ENCODE data around the gene CACHD1. TPM values are rescaled to one million over a fixed set of nuclear protein-coding genes. Genes with fewer than 3 reads are reported as not detected.
A peak's percentile ranks its signal among the peaks of the same experiment; 100 is the strongest.

CACHD1 gene
- polyA plus RNA-seq, result not detected

DNA sequence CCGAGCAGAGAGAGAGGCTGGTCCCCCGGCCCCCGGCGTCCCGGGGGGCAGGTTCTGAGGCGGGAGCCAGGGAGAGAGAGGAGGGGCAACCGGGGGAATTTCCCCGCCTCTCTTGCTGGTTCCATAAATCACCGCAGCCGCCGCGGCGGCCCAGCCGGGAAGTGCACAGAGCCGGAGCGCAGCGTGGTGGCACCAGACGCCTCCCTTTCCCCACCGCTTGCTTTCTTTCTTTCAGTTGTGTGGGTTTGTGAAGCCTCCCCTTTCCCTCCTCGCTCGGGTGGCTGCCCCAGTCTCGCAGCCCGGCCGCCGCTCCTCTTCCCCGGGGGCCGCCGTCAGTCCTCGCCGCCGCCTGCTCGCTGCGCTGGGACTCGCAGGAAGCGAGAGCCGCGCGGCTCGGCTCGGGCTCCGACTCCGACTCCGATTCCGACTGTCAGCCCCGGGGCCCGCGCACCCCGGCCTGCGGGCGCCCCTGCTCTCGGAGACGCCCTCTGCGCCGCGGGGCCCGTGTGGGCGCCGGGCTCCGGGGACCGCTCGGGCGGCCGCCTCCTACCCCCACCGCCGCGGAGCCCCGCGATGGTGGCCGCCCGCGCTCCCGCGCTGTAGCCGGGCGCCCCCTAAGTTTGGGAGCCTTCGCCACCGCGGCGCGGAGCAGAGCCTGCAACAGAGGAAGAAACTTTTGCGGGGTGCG lies at the start of gene CACHD1:
CACHD1 (plus strand) TSS at position 153 of the 688 bp plus-strand sequence. CDS start 616 bp downstream, outside the sequence.
- peaks cover 0 to 7% (median 0%) of the 10 kb centered on the region in 6 donors for H3K9me3 Mint-ChIP-seq
- peaks cover 11 to 23% of the 10 kb centered on the region in 2 donors for H3K4me1 Mint-ChIP-seq
- DNase-seq, result peak in 1 of 3 donors; percentile 9
- no peaks in the 10 kb centered on the region for H3K36me3 Mint-ChIP-seq
- peak within 1 kb of the TSS; percentile 49 to 73 (median 65) for H3K4me3 Mint-ChIP-seq
- H3K27me3 Mint-ChIP-seq (ENCODE audit: low read depth in 3 of 3), result peaks cover 8 to 28% (median 20%) of the 10 kb centered on the region in 3 donors
- no peak within 1 kb of the TSS for H3K27ac Mint-ChIP-seq

DNA sequence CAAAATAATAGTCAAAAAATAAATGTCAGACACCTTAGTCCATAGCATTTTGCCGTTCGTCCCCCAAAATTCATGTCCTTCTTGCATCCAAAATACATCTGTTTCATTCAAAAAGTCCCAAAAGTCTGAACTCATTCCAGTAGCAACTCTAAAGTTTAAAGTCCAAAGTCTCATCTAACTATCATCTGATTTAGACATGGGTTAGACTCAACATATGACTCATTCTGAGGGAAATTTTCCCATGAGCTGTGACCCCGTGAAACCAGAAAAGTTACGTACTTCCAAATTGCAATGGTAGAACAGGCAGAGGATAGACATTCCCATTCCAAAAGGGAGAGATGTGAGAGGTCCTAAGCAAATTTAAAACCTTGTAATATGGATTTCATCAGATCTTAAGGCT lies 48.6 kb upstream of the CACHD1 start:
- no peak overlapping the region for H3K27ac Mint-ChIP-seq
- DNase-seq, result no peak
- H3K4me1 Mint-ChIP-seq, result no peaks in the 10 kb centered on the region
- H3K36me3 Mint-ChIP-seq, result no peaks in the 10 kb centered on the region
- H3K9me3 Mint-ChIP-seq, result peaks cover 0 to 4% (median 0%) of the 10 kb centered on the region in 6 donors
- H3K4me3 Mint-ChIP-seq, result no peak overlapping the region
- peaks cover 0 to 8% (median 0%) of the 10 kb centered on the region in 3 donors for H3K27me3 Mint-ChIP-seq (ENCODE audit: low read depth in 3 of 3)

DNA sequence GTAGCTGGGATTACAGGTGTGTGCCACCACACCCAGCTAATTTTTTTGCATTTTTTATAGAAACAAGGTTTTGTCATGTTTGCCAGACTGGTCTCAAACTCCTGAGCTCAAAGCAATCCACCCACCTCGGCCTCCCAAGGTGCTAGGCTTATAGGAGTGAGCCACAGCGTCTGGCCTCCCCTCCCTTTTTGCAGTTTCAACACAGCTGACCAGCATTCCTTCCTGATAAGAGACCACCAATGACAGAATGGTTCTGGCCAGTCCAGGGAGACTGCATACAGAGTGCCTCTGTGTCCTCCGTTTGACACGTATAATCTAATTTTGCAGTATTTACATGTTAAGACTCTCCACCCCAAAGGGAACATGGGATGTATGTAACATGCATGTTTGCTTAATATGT lies 46.4 kb upstream of the CACHD1 start:
- no peak for DNase-seq
- no peak overlapping the region for H3K27ac Mint-ChIP-seq
- H3K27me3 Mint-ChIP-seq (ENCODE audit: low read depth in 3 of 3), result peaks cover 0 to 8% (median 0%) of the 10 kb centered on the region in 3 donors
- no peaks in the 10 kb centered on the region for H3K36me3 Mint-ChIP-seq
- H3K4me3 Mint-ChIP-seq, result no peak overlapping the region
- no peaks in the 10 kb centered on the region for H3K4me1 Mint-ChIP-seq
- peaks cover 0 to 4% (median 0%) of the 10 kb centered on the region in 6 donors for H3K9me3 Mint-ChIP-seq

DNA sequence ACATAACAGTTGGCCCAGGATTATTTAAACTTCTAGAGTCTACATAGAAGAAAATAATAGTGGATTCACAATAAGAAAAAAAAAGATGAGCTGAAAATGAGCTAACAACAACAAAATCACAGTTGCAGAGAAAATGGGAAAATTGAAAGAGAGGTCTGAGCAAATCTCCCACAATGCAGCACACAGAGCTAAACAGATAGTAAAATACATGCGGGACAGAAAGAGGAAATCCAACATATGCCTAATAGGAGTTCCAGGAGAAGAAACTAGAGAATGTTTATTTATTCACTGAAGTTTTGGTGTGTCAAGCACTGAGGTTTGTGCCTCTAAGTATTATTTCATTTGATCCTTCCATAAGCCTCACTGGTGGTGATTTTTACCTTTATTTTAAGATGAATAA lies 45.5 kb upstream of the CACHD1 start:
- no peak overlapping the region for H3K27ac Mint-ChIP-seq
- no peak overlapping the region for H3K4me3 Mint-ChIP-seq
- no peaks in the 10 kb centered on the region for H3K4me1 Mint-ChIP-seq
- peaks cover 0 to 4% (median 0%) of the 10 kb centered on the region in 6 donors for H3K9me3 Mint-ChIP-seq
- DNase-seq, result no peak
- H3K27me3 Mint-ChIP-seq (ENCODE audit: low read depth in 3 of 3), result peaks cover 0 to 8% (median 0%) of the 10 kb centered on the region in 3 donors
- H3K36me3 Mint-ChIP-seq, result no peaks in the 10 kb centered on the region

DNA sequence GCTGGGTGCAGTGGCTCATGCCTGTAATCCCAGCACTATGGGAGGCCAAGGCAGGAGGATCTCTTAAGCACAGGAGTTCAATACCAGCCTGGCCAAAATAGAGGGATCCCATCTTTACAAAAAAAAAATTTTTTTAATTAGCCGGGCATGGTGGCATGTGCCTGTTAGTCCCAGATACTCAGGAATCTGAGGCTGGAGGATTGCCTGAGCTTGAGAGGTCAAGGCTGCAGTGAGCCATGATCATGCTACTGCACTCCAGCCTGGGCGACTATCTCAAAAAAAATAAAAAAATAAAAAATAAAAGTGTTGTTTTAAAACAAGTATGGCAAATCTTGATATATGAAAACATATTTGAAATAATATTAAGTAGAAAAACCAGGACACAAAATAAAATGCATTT lies 44.4 kb upstream of the CACHD1 start:
- H3K27me3 Mint-ChIP-seq (ENCODE audit: low read depth in 3 of 3), result peaks cover 0 to 6% (median 0%) of the 10 kb centered on the region in 3 donors
- no peak for DNase-seq
- no peaks in the 10 kb centered on the region for H3K4me1 Mint-ChIP-seq
- H3K27ac Mint-ChIP-seq, result no peak overlapping the region
- H3K9me3 Mint-ChIP-seq, result peaks cover 0 to 4% (median 0%) of the 10 kb centered on the region in 6 donors
- H3K4me3 Mint-ChIP-seq, result no peak overlapping the region
- no peaks in the 10 kb centered on the region for H3K36me3 Mint-ChIP-seq

DNA sequence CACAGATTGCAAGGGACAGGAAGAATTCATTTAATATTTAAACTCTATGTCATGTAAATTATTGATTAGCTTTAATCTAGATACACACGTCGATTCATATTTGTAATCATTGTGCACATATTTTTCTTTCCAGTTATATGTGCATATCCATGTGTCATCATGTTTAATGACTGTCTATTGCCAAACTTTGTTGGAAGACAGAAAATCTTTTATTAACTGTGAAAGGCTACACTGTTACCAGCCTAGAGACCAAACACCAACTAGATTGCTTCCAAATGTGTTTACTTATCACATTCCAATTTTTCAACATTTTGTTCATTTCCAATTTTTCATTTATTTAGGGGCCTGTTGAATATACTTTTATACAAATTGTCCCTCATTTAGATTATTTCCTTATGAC lies 43.2 kb upstream of the CACHD1 start:
- no peaks in the 10 kb centered on the region for H3K36me3 Mint-ChIP-seq
- no peak for DNase-seq
- peaks cover 0 to 4% (median 0%) of the 10 kb centered on the region in 6 donors for H3K9me3 Mint-ChIP-seq
- H3K4me3 Mint-ChIP-seq, result no peak overlapping the region
- peaks cover 0 to 6% (median 0%) of the 10 kb centered on the region in 3 donors for H3K27me3 Mint-ChIP-seq (ENCODE audit: low read depth in 3 of 3)
- no peaks in the 10 kb centered on the region for H3K4me1 Mint-ChIP-seq
- H3K27ac Mint-ChIP-seq, result no peak overlapping the region

DNA sequence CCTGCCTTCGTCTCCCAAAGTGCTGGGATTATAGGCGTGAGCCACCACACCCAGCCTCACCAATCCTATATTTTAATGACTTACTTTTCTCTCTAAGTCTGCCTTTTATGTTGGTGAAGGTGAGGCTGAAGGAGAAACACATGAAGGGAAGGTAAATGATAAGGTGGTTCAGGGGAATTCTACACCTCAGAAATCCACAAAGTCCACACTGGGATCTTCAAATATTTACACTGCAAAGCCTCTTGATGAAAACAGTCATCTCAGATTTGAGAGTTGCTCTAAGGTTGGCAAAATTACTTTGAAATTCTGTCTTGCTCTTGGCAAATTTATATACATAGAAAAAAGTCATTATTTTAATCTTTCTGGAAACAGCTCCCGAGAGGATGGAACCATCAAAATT lies 42.0 kb upstream of the CACHD1 start:
- Mint-ChIP-seq H3K27ac (no peak overlapping the region), H3K4me3 (no peak overlapping the region), H3K36me3 (no peaks in the 10 kb centered on the region), H3K4me1 (no peaks in the 10 kb centered on the region), H3K27me3 (ENCODE audit: low read depth in 3 of 3) (peaks cover 0 to 8% (median 0%) of the 10 kb centered on the region in 3 donors), H3K9me3 (peaks cover 0 to 4% (median 0%) of the 10 kb centered on the region in 6 donors)
- no peak for DNase-seq

DNA sequence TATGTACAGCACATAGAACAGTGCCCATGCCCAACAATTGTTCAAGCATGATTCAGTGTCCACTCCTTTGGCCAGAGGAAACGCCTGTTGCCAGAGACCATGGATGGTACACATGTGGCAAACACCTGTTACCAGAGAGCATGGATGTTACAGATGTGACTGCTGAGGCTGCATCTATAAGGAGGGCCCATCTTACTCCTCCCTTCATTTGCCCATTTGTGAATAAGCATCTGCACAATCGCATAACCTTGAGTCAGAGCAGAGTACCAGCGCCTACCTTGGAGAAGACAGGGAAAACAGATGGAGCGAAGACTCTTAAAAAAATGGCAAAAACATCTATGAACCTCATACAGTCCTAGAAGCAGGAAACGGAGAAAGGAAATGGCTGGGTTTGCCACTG lies 36.6 kb upstream of the CACHD1 start:
- Mint-ChIP-seq H3K4me1 (no peaks in the 10 kb centered on the region), H3K9me3 (no peaks in the 10 kb centered on the region), H3K27me3 (ENCODE audit: low read depth in 3 of 3) (peaks cover 0 to 8% (median 0%) of the 10 kb centered on the region in 3 donors), H3K4me3 (no peak overlapping the region), H3K27ac (no peak overlapping the region), H3K36me3 (no peaks in the 10 kb centered on the region)
- DNase-seq, result no peak

DNA sequence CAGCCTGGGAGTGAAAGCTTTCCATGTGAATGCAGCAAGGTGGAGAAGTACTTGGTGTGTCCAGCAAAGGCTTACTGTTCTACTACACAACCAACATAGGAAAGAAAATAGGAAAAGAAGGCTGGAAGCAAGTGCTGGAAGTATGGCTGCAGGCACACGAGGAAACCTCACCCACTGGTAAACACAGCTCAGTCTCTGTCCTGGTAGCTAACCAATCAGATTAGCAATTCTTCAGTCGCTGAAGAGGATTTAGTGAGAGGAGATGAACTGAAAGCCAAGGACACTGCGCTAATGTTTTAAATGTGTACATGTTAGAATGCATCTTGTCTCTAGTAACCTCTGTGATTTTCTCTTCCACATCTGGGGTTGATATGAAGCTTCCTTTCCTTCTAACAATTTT lies 36.2 kb upstream of the CACHD1 start:
- Mint-ChIP-seq H3K27ac (no peak overlapping the region), H3K36me3 (no peaks in the 10 kb centered on the region), H3K9me3 (no peaks in the 10 kb centered on the region), H3K4me3 (no peak overlapping the region), H3K4me1 (no peaks in the 10 kb centered on the region), H3K27me3 (ENCODE audit: low read depth in 3 of 3) (peaks cover 0 to 8% (median 0%) of the 10 kb centered on the region in 3 donors)
- DNase-seq, result no peak

DNA sequence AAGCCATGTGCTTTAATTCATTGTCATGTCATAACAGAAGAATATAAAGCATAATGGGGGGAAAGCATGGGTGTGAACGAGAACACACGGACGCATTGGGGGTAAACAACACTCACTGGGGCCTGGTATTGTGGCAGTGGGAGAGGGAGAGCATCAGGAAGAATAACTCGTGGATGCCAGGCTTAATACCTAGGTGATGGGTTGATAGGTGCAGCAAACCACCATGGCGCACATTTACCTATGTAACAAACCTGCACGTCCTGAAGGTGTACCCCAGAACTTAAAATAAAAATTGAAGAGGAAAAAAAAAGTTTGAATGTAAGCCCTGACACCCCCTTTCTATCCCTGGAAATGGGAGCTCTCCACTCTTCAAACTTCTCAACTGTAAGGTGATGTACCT lies 34.9 kb upstream of the CACHD1 start:
- Mint-ChIP-seq H3K27me3 (ENCODE audit: low read depth in 3 of 3) (peaks cover 0 to 8% (median 0%) of the 10 kb centered on the region in 3 donors), H3K4me3 (no peak overlapping the region), H3K9me3 (no peaks in the 10 kb centered on the region), H3K36me3 (no peaks in the 10 kb centered on the region), H3K27ac (no peak overlapping the region), H3K4me1 (no peaks in the 10 kb centered on the region)
- DNase-seq, result no peak

DNA sequence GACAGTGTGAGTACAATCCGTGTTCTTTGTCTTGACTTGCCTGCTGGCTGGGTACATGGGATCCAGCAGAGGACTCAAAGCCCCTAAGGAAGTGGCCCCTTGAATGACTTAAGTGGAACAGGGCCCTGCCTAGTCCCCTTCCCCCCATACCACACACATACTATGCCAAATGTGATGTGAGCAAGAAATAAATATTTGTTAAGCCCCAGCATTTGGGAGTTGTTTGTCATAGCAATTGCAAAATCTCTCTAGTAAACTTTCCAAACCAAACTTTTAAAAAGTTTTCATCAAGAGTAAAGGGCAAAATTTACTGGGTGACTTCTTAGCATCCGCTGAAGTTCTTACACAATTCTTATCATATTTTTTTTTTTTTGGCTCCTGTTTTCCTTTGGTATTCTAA lies 32.5 kb upstream of the CACHD1 start:
- no peak overlapping the region for H3K4me3 Mint-ChIP-seq

DNA sequence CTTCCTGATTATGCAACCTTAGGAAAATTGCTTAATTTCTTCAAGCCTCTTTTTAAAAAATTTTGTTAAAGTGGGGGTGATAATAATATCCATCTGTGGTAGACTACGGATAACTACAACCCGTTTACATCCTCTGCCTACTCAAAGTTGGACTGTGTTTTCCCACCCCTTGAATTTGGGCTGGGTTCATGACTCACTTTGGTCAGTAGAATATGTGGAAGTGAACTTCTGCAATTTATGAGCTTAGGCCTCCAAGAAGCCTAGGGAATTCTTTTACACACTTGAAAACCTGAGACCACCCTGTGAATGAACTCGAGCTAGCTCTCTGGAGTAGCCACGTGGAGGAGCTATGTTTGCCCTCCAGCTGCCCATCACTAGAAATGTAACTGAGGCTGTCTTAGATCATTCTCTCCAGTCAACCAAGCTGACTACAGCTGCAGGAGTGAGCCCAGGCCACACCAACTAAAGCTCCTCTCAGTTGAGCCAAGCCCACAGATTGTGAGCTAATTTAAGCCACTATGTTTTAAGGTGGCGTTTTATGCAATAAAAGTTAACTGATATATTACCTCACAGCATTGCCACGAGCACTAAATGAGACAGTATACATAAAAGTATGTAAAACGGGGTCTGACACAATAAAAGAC lies 29.6 kb upstream of the CACHD1 start:
- no peak overlapping the region for H3K27ac Mint-ChIP-seq

More for the DNA sequence above, 32.5 kb upstream of the CACHD1 start:
- Mint-ChIP-seq H3K4me1 (no peaks in the 10 kb centered on the region), H3K27me3 (ENCODE audit: low read depth in 3 of 3) (peaks cover 0 to 7% (median 6%) of the 10 kb centered on the region in 3 donors), H3K36me3 (no peaks in the 10 kb centered on the region), H3K9me3 (no peaks in the 10 kb centered on the region), H3K27ac (no peak overlapping the region)
- DNase-seq, result no peak

DNA sequence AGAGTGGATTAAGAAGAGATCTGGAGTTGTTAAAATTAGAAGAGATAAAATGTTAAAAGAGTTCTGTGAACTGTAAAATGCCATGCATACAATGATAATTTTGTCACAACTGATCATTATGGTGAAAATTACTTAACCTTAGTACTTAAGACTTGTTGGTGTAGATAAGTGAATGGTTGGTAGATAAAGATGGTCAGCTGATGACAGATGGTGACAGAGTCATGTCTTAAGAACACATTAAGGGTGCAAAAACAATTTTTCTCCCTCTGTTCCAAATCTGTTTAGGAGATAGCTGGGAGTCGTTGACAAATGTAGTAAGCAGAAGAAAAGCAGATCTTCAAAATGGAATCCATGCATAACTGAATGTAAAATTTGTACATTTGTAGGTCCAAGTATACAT lies 18.5 kb upstream of the CACHD1 start:
- H3K9me3 Mint-ChIP-seq, result peaks cover 0 to 3% (median 0%) of the 10 kb centered on the region in 6 donors
- no peaks in the 10 kb centered on the region for H3K4me1 Mint-ChIP-seq
- no peak for DNase-seq
- H3K36me3 Mint-ChIP-seq, result no peaks in the 10 kb centered on the region
- no peak overlapping the region for H3K4me3 Mint-ChIP-seq
- peaks cover 3 to 8% (median 6%) of the 10 kb centered on the region in 3 donors for H3K27me3 Mint-ChIP-seq (ENCODE audit: low read depth in 3 of 3)
- H3K27ac Mint-ChIP-seq, result no peak overlapping the region

More for the DNA sequence above, 29.6 kb upstream of the CACHD1 start:
- no peak for DNase-seq
- Mint-ChIP-seq H3K4me1 (no peaks in the 10 kb centered on the region), H3K36me3 (no peaks in the 10 kb centered on the region), H3K9me3 (peaks cover 0 to 5% (median 0%) of the 10 kb centered on the region in 6 donors), H3K27me3 (ENCODE audit: low read depth in 3 of 3) (peaks cover 0 to 6% (median 4%) of the 10 kb centered on the region in 3 donors), H3K4me3 (no peak overlapping the region)

DNA sequence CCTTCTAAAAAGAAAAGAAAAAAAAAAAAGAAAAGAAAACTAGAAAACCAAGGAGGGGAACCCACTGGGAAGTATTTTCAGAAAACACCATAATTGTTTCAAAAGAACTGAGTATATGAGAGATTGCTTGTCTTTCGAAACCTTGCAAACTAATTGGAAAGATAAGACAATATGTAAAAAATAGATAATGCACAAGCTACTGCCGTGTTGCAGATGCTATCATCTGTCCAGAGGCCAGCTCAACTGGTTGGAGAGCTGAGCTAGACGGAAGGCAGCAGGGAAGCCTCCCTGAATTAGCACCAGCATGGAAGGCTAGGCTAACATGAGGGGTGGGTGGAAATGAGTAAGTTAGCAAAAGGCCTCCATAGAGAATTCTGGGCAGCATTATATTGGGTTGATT lies 16.2 kb upstream of the CACHD1 start:
- Mint-ChIP-seq H3K27me3 (ENCODE audit: low read depth in 3 of 3) (peaks cover 3 to 12% (median 5%) of the 10 kb centered on the region in 3 donors), H3K4me1 (no peaks in the 10 kb centered on the region), H3K27ac (no peak overlapping the region), H3K9me3 (peaks cover 0 to 3% (median 0%) of the 10 kb centered on the region in 6 donors), H3K36me3 (no peaks in the 10 kb centered on the region), H3K4me3 (no peak overlapping the region)
- DNase-seq, result no peak
